Neural progenitor cell (in vitro differentiated cells): Measurements from ENCODE around the gene TEX30.

ENCODE experiments used
- CTCF ChIP-seq: fragments of 200-600 bp; sonication (generic); IDR thresholded peaks from 2 replicates; pipeline ENCODE4 v1.5.1; 2017; ENCODE audit warnings: antibody characterized with exemption, mild to moderate bottlenecking
- EZH2phosphoT487 ChIP-seq: fragments of 200-600 bp; sonication (generic); IDR thresholded peaks from 2 replicates; pipeline ENCODE4 v1.6.1; 2017; ENCODE audit warnings: antibody characterized with exemption

- TF ChIP-seq EZH2phosphoT487 (no peak), CTCF (no peak)
These were observed 43.7 kb upstream of the TEX30 start for GRCh38 chr13:102817241-102817640.
